Esophagus muscularis mucosa (tissue), 3 donors: ENCODE results near the gene RNFT2.

Experiments
- CTCF ChIP-seq, 3 experiments: fragments of 200-600 bp in 2 of 3; fragments of 450-650 bp in 1 of 3; sonication (generic) in 2 of 3; IDR thresholded peaks; one replicate each; pipeline ENCODE4 v1.5.1; 2017 to 2019; ENCODE audit warnings: antibody characterized with exemption in 3 of 3, mild to moderate bottlenecking in 2 of 3, moderate library complexity in 1 of 3
- POLR2A ChIP-seq: fragments of 450-650 bp; IDR thresholded peaks from one replicate; pipeline ENCODE4 v1.6.1; 2017; ENCODE audit warnings: antibody characterized with exemption, moderate library complexity, mild to moderate bottlenecking, low read depth
- POLR2AphosphoS5 ChIP-seq, 2 donors: sonication (generic); formaldehyde crosslinking; IDR thresholded peaks; one replicate each; pipeline ENCODE4 v1.6.1; 2017; ENCODE audit warnings: antibody characterized with exemption in 2 of 2

- TF ChIP-seq POLR2A, result no peak
- TF ChIP-seq POLR2AphosphoS5 (IDR thresholded peaks at IDR 0.05), result no peak
- TF ChIP-seq CTCF (IDR thresholded peaks at IDR 0.05), result no peak
Observed at GRCh38 chr12:116792403-116792802, 54.3 kb downstream of the RNFT2 start.
